HK-2 (cell line): ENCODE data around the gene UNC79.

Experiments
- DNase-seq: peaks from one replicate; pipeline ENCODE4 v3.0.0-alpha.2; 2018; ENCODE audit not compliant: unreplicated experiment

Gene UNC79

GRCh38 chr14:93727917-93728650 is 297.3 kb downstream of the UNC79 start:
- no peak for DNase-seq

- no peak for DNase-seq
Observed at GRCh38 chr14:93728651-93729016, 297.9 kb downstream of the UNC79 start.

GRCh38 chr14:93729993-93730392 is 299.3 kb downstream of the UNC79 start:
- DNase-seq: no peak

- no peak for DNase-seq
Observed at GRCh38 chr14:93731753-93732152, 301.0 kb downstream of the UNC79 start.

- no peak for DNase-seq
Observed at GRCh38 chr14:93732524-93732923, 301.8 kb downstream of the UNC79 start.

- no peak for DNase-seq
Observed at GRCh38 chr14:93733231-93733630, 302.5 kb downstream of the UNC79 start.

GRCh38 chr14:93733631-93734030 is 302.9 kb downstream of the UNC79 start:
- no peak for DNase-seq

- DNase-seq: no peak
Observed at GRCh38 chr14:93734086-93734822, 303.5 kb downstream of the UNC79 start.

GRCh38 chr14:93735206-93735605 is 304.5 kb downstream of the UNC79 start:
- DNase-seq: no peak

- DNase-seq: peak; percentile 17
Observed at GRCh38 chr14:93736378-93737014, 305.8 kb downstream of the UNC79 start.

- DNase-seq: no peak
Observed at GRCh38 chr14:93737634-93738033, 306.9 kb downstream of the UNC79 start.

- no peak for DNase-seq
Observed at GRCh38 chr14:93741556-93742230, 311.0 kb downstream of the UNC79 start.

GRCh38 chr14:93742761-93743160 is 312.0 kb downstream of the UNC79 start:
- DNase-seq: no peak

GRCh38 chr14:93743270-93744060 is 312.7 kb downstream of the UNC79 start:
- no peak for DNase-seq

GRCh38 chr14:93744176-93744575 is 313.4 kb downstream of the UNC79 start:
- DNase-seq: no peak

- no peak for DNase-seq
Observed at GRCh38 chr14:93744876-93745275, 314.1 kb downstream of the UNC79 start.

- DNase-seq: no peak
Observed at GRCh38 chr14:93745603-93746273, 315.0 kb downstream of the UNC79 start.

GRCh38 chr14:93747102-93747501 is 316.4 kb downstream of the UNC79 start:
- DNase-seq: no peak

GRCh38 chr14:93747560-93747959 is 316.8 kb downstream of the UNC79 start:
- no peak for DNase-seq

- DNase-seq: no peak
Observed at GRCh38 chr14:93748208-93749075, 317.7 kb downstream of the UNC79 start.
